C4-2B (cell line): ENCODE measurements around the gene TTC28.
"Not testable (repeated sequence)": the region's sequence is repeated elsewhere in the genome, so short reads cannot be mapped to it uniquely, and the experiment has no call there.

Experiments
- H3K27ac ChIP-seq: fragments of 450-650 bp; 2 replicates; pipeline ENCODE4 v1.5.1; 2017
- CTCF ChIP-seq: fragments of 450-650 bp; conservative IDR thresholded peaks from 2 replicates; pipeline ENCODE4 v1.5.1; 2017; ENCODE audit warnings: mild to moderate bottlenecking
- ZFX ChIP-seq: fragments of 450-650 bp; IDR thresholded peaks from 2 replicates; pipeline ENCODE4 v1.6.1; 2017

TTC28 gene

GRCh38 chr22:28629420-28630176, 50.0 kb downstream of the TTC28 start:
- no peak overlapping the region for H3K27ac ChIP-seq
- TF ChIP-seq CTCF (no peak), ZFX (no peak)

- H3K27ac ChIP-seq, result no peak overlapping the region
- TF ChIP-seq CTCF (no peak), ZFX (no peak)
These were observed 50.9 kb downstream of the TTC28 start for GRCh38 chr22:28628766-28629165.

GRCh38 chr22:28627791-28628190, 51.8 kb downstream of the TTC28 start:
- H3K27ac ChIP-seq, result no peak overlapping the region
- no peak for TF ChIP-seq CTCF

- TF ChIP-seq ZFX, result no peak
- TF ChIP-seq CTCF, result no peak
These were observed 59.3 kb downstream of the TTC28 start for GRCh38 chr22:28620244-28620922.

GRCh38 chr22:28619236-28619635, 60.4 kb downstream of the TTC28 start:
- no peak overlapping the region for H3K27ac ChIP-seq
- TF ChIP-seq CTCF (no peak), ZFX (no peak)

More at GRCh38 chr22:28620244-28620922, 59.3 kb downstream of the TTC28 start:
- H3K27ac ChIP-seq, result no peak overlapping the region

- not testable (repeated sequence) for H3K27ac ChIP-seq
These were observed 64.2 kb downstream of the TTC28 start for GRCh38 chr22:28615423-28615822.

- H3K27ac ChIP-seq, result no peak overlapping the region
- TF ChIP-seq ZFX (no peak), CTCF (no peak)
These were observed 69.7 kb downstream of the TTC28 start for GRCh38 chr22:28609921-28610320.

GRCh38 chr22:28608546-28608945, 71.1 kb downstream of the TTC28 start:
- TF ChIP-seq CTCF (no peak), ZFX (no peak)
- no peak overlapping the region for H3K27ac ChIP-seq
